ENCODE measurements around the gene CTDSPL. TPM values are rescaled to one million over a fixed set of nuclear protein-coding genes. Genes with fewer than 3 reads are reported as not detected.

CTDSPL gene
- polyA plus RNA-seq, 5 donors: 103 to 131 (median 107) TPM

GRCh38 chr3:37852097-37852496, 9.6 kb upstream of the CTDSPL start:
- DNase-seq: no peak

GRCh38 chr3:37852771-37853170, 8.9 kb upstream of the CTDSPL start:
- DNase-seq: no peak

DNA sequence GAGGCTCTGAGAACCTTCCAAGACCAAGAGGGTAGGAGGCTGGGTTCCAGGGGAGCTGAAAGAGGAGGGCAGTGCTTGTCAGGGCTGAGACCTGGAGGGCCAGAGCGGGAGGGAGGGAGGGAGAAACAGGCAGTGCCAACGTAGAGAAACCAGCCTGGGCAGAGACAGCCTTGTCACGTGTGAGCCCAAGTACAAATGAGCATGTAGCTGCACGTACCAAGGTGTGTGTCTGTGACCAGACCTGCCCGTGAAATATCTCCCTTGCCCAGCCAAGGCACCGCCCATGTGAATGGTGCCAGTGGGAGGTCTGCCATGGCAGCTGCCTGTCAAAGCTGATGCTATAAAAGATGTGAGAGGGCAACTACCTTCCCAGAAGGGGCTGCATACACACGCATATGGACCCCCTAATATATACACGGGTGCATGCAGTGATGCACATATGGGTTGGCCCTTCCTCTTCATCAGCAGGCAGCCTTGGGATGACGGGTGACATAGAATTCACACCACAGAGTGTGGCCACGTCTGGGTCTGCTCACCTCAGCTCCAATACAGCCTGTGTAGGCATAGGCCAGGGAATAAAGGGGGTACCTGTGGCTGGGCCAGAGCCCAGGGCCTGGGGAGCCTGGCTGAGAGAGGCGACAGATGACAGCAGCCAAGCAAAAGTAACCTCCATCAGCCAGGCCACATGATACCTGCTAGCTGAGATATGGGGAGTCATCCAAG, 7.8 kb upstream of the CTDSPL start:
- no peak for DNase-seq

DNA sequence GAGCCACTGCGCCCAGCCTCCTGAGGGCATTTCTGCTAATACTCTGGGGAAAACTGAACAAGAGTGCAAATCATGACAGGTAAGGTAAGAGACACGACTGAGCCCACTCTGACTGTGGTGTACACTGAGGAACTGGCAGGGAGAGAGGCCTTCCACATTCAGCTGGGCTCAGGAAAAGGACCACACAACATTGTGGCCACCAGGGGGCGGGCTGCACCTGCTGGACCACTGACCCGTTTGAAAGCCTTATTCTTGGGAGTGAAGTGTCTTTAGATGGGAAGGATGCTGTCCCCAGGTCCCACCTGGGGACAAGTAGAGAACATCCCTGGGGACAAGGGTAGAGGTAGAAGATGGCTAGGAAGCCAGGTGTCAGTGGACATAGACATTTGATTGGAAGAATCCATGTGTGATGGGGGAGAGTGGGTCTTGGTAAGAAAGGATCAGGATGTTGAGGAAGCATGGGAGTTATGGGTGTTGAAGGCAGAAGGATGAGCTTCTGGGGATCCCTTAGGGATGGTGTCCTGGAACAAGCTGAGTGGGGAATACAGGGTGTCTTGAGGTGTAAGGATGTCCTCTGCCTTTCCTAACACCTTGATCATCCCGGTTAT, 6.2 kb upstream of the CTDSPL start:
- peak; percentile 62 to 78 for DNase-seq

- DNase-seq: no peak
These were observed 5.3 kb upstream of the CTDSPL start for GRCh38 chr3:37856381-37856780.

- no peak for DNase-seq
These were observed 2.9 kb upstream of the CTDSPL start for GRCh38 chr3:37858742-37859141.

DNA sequence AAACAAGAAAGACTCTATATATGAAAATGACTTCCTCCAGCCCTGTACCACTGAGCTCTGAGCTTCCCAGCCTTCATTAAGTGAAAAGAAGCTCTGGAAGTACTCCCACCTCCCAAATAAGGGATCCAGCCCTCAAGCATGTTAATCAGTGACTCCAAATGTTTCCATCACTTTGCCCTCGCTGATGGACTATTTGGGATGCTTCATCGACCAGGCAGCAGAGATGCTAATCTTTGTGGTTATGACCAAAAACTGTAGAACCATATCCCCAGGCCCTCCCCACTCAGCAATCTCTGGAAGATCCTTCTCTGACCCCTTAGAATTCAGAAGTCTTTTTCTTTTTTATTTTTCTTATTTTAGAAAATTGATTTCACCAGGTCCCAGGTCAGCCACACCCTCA, 2.3 kb upstream of the CTDSPL start:
- DNase-seq: no peak

GRCh38 chr3:37859908-37860199, 1.8 kb upstream of the CTDSPL start:
- DNase-seq: no peak

DNA sequence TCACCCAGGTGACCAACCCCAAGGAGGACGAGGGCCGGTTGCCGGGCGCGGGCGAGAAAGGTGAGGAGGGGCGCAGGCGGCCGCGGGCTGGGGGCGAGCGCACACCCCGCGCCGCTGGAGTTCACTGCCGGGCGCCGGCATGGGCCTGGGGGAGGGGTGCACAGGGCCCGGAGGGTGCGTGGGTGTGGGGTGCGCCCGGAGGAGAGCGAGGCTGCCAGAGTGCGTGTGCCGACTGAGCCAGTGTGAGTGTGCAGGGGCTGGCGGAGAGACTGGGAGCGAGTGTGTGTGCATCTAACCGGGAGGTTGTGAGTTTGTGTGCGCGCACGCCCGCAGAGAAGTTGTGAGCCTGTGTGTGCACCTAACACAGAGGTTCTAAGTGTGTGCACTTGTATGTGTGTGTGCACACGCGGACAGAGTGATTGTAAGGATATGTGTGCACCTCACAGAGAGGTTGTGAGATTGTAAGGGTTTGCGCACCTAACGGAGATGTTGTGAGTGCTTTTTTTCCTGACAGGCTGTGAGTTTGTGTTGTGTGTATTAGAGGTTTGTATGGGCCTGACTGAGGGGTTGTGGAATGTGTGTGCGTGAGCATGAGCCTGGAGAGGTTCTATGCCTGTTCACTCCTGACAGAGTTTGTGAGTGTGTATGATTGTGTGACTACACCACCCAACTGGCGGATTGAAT, 681 bp downstream of the CTDSPL start:
- peak; percentile 32 to 51 for DNase-seq

DNA sequence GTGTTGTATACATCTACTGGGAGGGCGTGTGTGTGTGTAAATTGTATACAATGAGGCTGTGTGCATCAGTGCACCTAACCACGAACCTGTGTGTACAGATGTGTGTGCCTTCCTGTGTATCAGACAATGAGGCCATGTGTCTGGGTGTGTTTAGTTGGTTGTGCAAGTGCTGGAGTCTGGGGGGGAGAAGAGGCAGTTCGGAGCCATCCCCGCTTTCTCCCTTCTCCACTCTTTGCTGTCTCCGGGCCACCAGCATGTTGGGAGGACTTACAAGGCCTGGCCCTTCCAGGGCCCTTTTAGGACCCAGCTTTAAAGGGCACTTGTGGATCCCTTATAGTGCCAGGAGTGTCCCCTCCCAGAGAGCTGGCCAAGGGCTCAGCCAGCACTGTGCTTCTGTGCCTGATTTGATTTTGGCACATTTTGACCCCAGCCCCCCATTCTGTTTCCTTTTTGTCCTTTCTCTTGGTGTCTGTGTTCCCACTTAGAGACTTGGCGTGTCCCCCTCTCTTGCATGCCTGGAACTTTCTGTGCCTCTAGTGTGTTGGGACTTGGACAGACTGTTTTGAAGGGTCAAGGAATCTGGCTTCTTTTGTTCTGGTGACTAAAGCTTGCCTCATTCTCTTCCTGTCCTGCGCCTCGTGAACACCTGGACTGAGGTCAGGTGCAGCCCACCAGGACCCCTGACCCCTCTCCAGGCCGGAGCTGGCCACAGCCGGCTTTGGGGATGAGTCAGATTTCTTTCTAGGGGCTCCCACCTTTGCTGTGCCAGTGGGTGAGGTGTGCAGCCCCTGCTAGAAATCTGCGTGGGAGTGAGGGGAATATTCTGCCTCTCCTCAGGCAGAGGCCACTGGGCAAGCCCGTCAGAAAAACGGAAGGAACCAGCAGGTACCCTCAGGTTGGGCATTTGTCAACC, 1.5 kb downstream of the CTDSPL start:
- peak in 1 of 2 donors; percentile 47 for DNase-seq

DNA sequence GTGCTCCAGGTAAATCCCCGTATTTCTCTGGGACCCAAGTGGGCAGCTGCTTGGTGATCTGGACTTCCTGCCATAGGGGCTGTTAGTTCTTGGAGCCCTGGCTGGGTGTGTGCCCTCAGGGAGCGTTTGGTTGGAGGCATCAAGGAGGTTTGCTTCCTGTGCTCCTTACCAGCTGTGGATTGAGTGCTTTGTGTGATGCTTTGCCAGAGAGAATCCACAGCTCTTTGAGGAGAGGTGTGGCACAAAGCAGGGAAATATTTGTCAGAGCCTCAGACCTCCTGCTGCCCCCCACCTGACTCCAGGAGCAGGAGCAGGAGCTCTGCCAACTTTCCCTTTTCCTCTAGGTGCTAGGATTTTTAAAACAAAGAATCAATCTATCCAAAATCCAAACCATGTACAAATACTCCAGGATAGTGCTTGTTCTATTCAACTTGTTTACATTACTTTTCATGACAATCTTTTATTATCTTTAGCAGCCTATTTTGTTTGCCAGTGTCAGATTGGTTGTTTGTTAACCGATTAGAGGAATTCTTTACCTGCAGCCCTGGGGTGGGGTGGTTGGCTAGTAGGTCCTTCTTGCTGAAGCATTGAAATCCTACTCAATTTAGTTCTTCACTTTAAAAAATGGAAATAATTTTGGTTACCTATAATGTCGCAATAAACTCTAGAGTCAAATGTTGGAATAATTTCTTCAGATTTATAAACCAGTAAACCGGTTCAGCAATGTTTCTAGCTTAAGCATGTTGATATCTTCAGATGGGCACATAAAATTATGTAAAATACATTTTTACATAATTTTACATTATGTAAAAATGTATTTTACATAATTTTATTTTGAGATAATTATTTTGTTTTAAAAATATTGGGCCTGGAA, 2.5 kb downstream of the CTDSPL start:
- no peak for DNase-seq

GRCh38 chr3:37864904-37865303, 3.2 kb downstream of the CTDSPL start:
- no peak for DNase-seq

GRCh38 chr3:37867144-37867543, 5.5 kb downstream of the CTDSPL start:
- DNase-seq: no peak

DNA sequence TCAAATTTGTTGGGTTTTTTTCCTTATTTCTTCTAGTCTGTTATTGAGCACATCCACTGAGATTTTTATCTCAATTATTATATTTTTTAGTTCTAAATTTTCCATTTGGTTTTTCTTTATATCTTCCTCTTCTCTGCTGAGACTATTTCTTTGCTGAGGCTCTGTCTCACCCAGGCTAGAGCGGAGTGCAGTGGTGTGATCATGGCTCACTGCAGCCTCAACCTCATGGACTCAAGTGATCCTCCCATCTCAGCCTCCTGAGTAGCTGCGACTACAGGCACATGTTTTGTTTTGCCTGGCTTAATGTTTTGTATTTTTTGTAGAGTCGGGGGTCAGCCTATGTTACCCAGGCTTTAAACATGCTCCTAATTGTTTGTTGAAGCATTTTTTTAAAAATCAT, 10.2 kb downstream of the CTDSPL start:
- no peak for DNase-seq

GRCh38 chr3:37872413-37873160, 10.9 kb downstream of the CTDSPL start:
- DNase-seq: no peak

GRCh38 chr3:37876279-37876678, 14.6 kb downstream of the CTDSPL start:
- DNase-seq: no peak

- DNase-seq: no peak
These were observed 21.0 kb downstream of the CTDSPL start for GRCh38 chr3:37882711-37883110.

DNA sequence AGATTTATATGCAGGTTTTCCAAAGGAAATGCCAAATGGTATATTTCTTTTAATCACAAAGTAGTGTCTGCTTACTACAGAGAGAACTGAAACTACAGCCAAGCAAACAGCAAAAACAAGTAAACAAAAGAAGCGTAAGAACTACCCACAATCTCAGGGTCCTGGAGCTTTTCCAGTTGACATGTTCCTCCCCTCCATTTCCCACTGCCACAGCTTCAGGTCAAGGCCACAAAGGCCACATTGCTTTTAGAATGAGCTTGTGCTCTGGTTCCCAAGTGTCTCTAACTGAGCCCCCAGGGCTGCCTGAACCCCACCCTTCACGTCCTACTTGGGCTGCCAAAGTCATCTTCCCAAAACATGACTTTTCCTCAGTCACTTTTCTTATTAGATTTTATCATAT, 24.1 kb downstream of the CTDSPL start:
- no peak for DNase-seq

- DNase-seq: no peak
These were observed 24.7 kb downstream of the CTDSPL start for GRCh38 chr3:37886395-37886794.

DNA sequence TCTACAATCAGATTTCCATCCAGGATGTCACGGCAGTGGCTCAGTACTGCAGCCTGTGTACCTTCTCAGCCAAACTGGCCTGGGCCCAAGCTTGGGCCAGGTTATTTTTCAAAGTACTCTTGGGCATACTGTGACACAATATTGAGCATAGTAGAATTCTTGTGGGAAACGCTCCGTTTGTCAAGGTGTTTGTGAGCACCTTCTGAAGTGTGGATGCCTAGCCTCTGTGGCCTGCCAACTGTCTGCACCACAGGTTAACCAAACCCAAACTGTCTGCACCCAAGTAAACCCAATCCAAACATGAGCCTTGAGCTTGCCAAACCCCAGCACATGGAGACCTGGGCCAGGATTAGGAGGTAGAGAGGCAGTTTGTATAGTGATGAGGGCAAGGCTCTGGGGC, 25.4 kb downstream of the CTDSPL start:
- DNase-seq: no peak

DNA sequence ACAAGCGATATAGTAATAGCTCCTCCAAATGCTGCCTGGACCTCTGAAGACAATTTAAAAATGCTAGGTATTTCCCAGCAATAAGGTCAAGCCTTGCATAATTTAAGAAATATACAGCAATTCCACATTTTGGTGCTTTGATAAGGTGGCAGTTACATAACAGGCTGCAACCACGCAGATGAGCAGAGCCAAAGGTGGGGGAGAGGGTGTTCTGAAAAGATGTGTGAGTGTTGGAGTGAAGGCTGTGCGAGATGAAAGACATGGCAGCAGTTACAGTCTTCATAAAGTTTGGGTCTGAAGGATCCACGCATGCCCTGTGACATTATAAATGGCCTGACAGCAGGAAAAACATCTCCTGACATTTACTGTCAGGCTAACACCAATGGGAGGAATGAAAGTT, 26.1 kb downstream of the CTDSPL start:
- no peak for DNase-seq

All from right lung (tissue), 5 donors.